Suprapubic skin (tissue), 4 donors: ENCODE measurements around the gene GFPT2.

Experiments used
- EP300 ChIP-seq: sonication (generic); formaldehyde crosslinking; IDR thresholded peaks from one replicate; pipeline ENCODE4 v1.6.1; 2017; ENCODE audit warnings: antibody characterized with exemption
- POLR2A ChIP-seq, 2 donors: fragments of 450-650 bp; IDR thresholded peaks; one replicate each; pipeline ENCODE4 v1.6.1; 2017; ENCODE audit warnings: antibody characterized with exemption in 2 of 2, mild to moderate bottlenecking in 2 of 2, moderate library complexity in 2 of 2
- POLR2AphosphoS5 ChIP-seq, 3 donors: sonication (generic); formaldehyde crosslinking; IDR thresholded peaks; one replicate each; pipeline ENCODE4 v1.6.1; 2017; ENCODE audit warnings: antibody characterized with exemption in 3 of 3
- TF ChIP-seq, protein P1 (sequence below), 2 donors: fragments of 200-600 bp in 1 of 2; fragments of 450-650 bp in 1 of 2; sonication (generic) in 1 of 2; IDR thresholded peaks; one replicate each; pipeline ENCODE4 v1.5.1; 2016 to 2019; ENCODE audit warnings: antibody characterized with exemption in 2 of 2, mild to moderate bottlenecking in 1 of 2, moderate library complexity in 1 of 2

- TF ChIP-seq POLR2A (IDR thresholded peaks at IDR 0.05) = no peak
- TF ChIP-seq POLR2AphosphoS5 (IDR thresholded peaks at IDR 0.05) = no peak
- TF ChIP-seq, protein P1, sequence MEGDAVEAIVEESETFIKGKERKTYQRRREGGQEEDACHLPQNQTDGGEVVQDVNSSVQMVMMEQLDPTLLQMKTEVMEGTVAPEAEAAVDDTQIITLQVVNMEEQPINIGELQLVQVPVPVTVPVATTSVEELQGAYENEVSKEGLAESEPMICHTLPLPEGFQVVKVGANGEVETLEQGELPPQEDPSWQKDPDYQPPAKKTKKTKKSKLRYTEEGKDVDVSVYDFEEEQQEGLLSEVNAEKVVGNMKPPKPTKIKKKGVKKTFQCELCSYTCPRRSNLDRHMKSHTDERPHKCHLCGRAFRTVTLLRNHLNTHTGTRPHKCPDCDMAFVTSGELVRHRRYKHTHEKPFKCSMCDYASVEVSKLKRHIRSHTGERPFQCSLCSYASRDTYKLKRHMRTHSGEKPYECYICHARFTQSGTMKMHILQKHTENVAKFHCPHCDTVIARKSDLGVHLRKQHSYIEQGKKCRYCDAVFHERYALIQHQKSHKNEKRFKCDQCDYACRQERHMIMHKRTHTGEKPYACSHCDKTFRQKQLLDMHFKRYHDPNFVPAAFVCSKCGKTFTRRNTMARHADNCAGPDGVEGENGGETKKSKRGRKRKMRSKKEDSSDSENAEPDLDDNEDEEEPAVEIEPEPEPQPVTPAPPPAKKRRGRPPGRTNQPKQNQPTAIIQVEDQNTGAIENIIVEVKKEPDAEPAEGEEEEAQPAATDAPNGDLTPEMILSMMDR (IDR thresholded peaks at IDR 0.05) = no peak
- TF ChIP-seq EP300 = no peak
Observed at GRCh38 chr5:180375291-180375690, 22.2 kb upstream of the GFPT2 start.
